ENCODE data around the gene RAB4A.

RAB4A gene

GRCh38 chr1:229243638-229244037 lies 27.3 kb upstream of the RAB4A start:
- in situ Hi-C loops (cut with MboI; ENCODE audit: low sequenced_read_pairs) = no loop called here

- in situ Hi-C loops (cut with MboI; ENCODE audit: low sequenced_read_pairs) = no loop called here
Measured at GRCh38 chr1:229244091-229244490, 26.8 kb upstream of the RAB4A start.

- in situ Hi-C loops (cut with MboI; ENCODE audit: low sequenced_read_pairs) = no loop called here
Measured at GRCh38 chr1:229247871-229248270, 23.0 kb upstream of the RAB4A start.

GRCh38 chr1:229248821-229249817 lies 21.8 kb upstream of the RAB4A start:
- in situ Hi-C loops (cut with MboI; ENCODE audit: low sequenced_read_pairs) = no loop called here

- in situ Hi-C loops (cut with MboI; ENCODE audit: low sequenced_read_pairs) = loop anchor here (10.0 kb wide), 1 partner anchor 235 kb away; no protein-coding TSS in a partner anchor
Measured at GRCh38 chr1:229249854-229250644, 20.9 kb upstream of the RAB4A start.

- in situ Hi-C loops (cut with MboI; ENCODE audit: low sequenced_read_pairs) = loop anchor here (10.0 kb wide), 1 partner anchor 234 kb away; no protein-coding TSS in a partner anchor
Measured at GRCh38 chr1:229251185-229251584, 19.7 kb upstream of the RAB4A start.

- in situ Hi-C loops (cut with MboI; ENCODE audit: low sequenced_read_pairs) = loop anchor here (10.0 kb wide), 1 partner anchor 232 kb away; no protein-coding TSS in a partner anchor
Measured at GRCh38 chr1:229252228-229252984, 18.5 kb upstream of the RAB4A start.

GRCh38 chr1:229253151-229253974 lies 17.5 kb upstream of the RAB4A start:
- in situ Hi-C loops (cut with MboI; ENCODE audit: low sequenced_read_pairs) = loop anchor here (10.0 kb wide), 1 partner anchor 231 kb away; no protein-coding TSS in a partner anchor

GRCh38 chr1:229254910-229255541 lies 15.9 kb upstream of the RAB4A start:
- in situ Hi-C loops (cut with MboI; ENCODE audit: low sequenced_read_pairs) = loop anchor here (10.0 kb wide), 1 partner anchor 230 kb away; no protein-coding TSS in a partner anchor

GRCh38 chr1:229258031-229258756 lies 12.7 kb upstream of the RAB4A start:
- in situ Hi-C loops (cut with MboI; ENCODE audit: low sequenced_read_pairs) = loop anchor here (10.0 kb wide), 1 partner anchor 227 kb away; no protein-coding TSS in a partner anchor

- in situ Hi-C loops (cut with MboI; ENCODE audit: low sequenced_read_pairs) = loop anchor here (10.0 kb wide), 1 partner anchor 226 kb away; no protein-coding TSS in a partner anchor
Measured at GRCh38 chr1:229258757-229259060, 12.2 kb upstream of the RAB4A start.

GRCh38 chr1:229260297-229260696 lies 10.6 kb upstream of the RAB4A start:
- in situ Hi-C loops (cut with MboI; ENCODE audit: low sequenced_read_pairs) = no loop called here

- in situ Hi-C loops (cut with MboI; ENCODE audit: low sequenced_read_pairs) = no loop called here
Measured at GRCh38 chr1:229262239-229262638, 8.7 kb upstream of the RAB4A start.

- in situ Hi-C loops (cut with MboI; ENCODE audit: low sequenced_read_pairs) = no loop called here
Measured at GRCh38 chr1:229263254-229263653, 7.7 kb upstream of the RAB4A start.

- in situ Hi-C loops (cut with MboI; ENCODE audit: low sequenced_read_pairs) = no loop called here
Measured at GRCh38 chr1:229264068-229264467, 6.8 kb upstream of the RAB4A start.

- in situ Hi-C loops (cut with MboI; ENCODE audit: low sequenced_read_pairs) = no loop called here
Measured at GRCh38 chr1:229264487-229264886, 6.4 kb upstream of the RAB4A start.

GRCh38 chr1:229266274-229266673 lies 4.6 kb upstream of the RAB4A start:
- in situ Hi-C loops (cut with MboI; ENCODE audit: low sequenced_read_pairs) = no loop called here

GRCh38 chr1:229266832-229267500 lies 3.9 kb upstream of the RAB4A start:
- in situ Hi-C loops (cut with MboI; ENCODE audit: low sequenced_read_pairs) = no loop called here

All from HL-60/S4 treated with phorbol 12-myristate 13-acetate at 8.2 ng/mL for 4 days and 3 days (cell line).